GM12878 (cell line): ENCODE measurements around the gene RBL2. TPM values are rescaled to one million over a fixed set of nuclear protein-coding genes. Genes with fewer than 3 reads are reported as not detected.

ENCODE experiments used
- ATAC-seq: fragments of 200-7000 bp; cut with Tn5 transposase; 3 replicates; pipeline ENCODE4 v1.9.1; 2020; ENCODE audit warnings: mild to moderate bottlenecking, moderate library complexity
- BruUV-seq: library from RNA; stranded (reverse); fragments of 400-500 nt; replicated peaks from 2 replicates; lab custom pipeline; 2021; lab: Mats Ljungman, UMichigan
- CTCF ChIA-PET: fragments of 300-600 bp; sonication (Branson Sonifier 250); formaldehyde crosslinking; extraction: SDS; loops from one replicate; lab custom pipeline; 2021; ENCODE audit warnings: inconsistent platforms; lab: Yijun Ruan, JAX
- POLR2A ChIA-PET: fragments of 350-600 bp; formaldehyde crosslinking; extraction: SDS; loops from one replicate; lab custom pipeline; 2021; ENCODE audit warnings: inconsistent platforms; lab: Charles Lee
- RAD21 ChIA-PET: fragments of 300-600 bp; sonication (Branson Sonifier 250); formaldehyde crosslinking; loops from one replicate; lab custom pipeline; 2023; ENCODE audit warnings: antibody characterized with exemption; ENCODE audit not compliant: unreplicated experiment; lab: Charles Lee
- SMC1A ChIA-PET: fragments of 300-600 bp; sonication (Branson Sonifier 250); formaldehyde crosslinking; loops from one replicate; lab custom pipeline; 2023; ENCODE audit not compliant: unreplicated experiment, uncharacterized antibody; lab: Charles Lee
- DNase-seq: peaks from one replicate; pipeline ENCODE4 v3.0.0-alpha.2; 2011; ENCODE audit warnings: low read depth, low spot score
- FAIRE-seq: peaks from 3 replicates; lab custom pipeline; 2011; peaks lifted over from hg19 to GRCh38; lab: Jason Lieb, UNC
- H2AFZ ChIP-seq: 2 replicates; pipeline ENCODE4 v1.6.0; 2011; ENCODE audit warnings: low read depth, low read length, control low read depth; ENCODE audit not compliant: control insufficient read depth
- H3K27ac ChIP-seq: 2 replicates; pipeline ENCODE4 v1.5.1; 2011; ENCODE audit warnings: control low read depth; ENCODE audit not compliant: control insufficient read depth, insufficient read depth
- H3K27me3 ChIP-seq, 2 experiments: replicated peaks in 1 of 2; 2 replicates each; pipeline versions ENCODE4 v1.6.0 to v1.6.1; 2011; ENCODE audit warnings: low read length in 1 of 2; ENCODE audit not compliant: control insufficient read depth in 2 of 2, insufficient read depth in 2 of 2
- H3K36me3 ChIP-seq, 2 experiments: 2 replicates each; pipeline ENCODE4 v1.5.1; 2011; ENCODE audit warnings: low read length in 1 of 2; ENCODE audit not compliant: control insufficient read depth in 2 of 2, insufficient read depth in 2 of 2
- H3K4me1 ChIP-seq: 2 replicates; pipeline ENCODE4 v1.6.1; 2011; ENCODE audit warnings: mild to moderate bottlenecking, low read length, moderate library complexity, mixed read lengths; ENCODE audit not compliant: control insufficient read depth, insufficient read depth
- H3K4me2 ChIP-seq: 2 replicates; pipeline ENCODE4 v1.6.0; 2011; ENCODE audit warnings: control low read depth; ENCODE audit not compliant: control insufficient read depth, insufficient read depth
- H3K4me3 ChIP-seq: fragments of 200-600 bp; sonication (generic); 2 replicates; pipeline ENCODE4 v1.5.1; 2016
- H3K79me2 ChIP-seq: 2 replicates; pipeline ENCODE4 v1.6.0; 2011; ENCODE audit warnings: low read length; ENCODE audit not compliant: control insufficient read depth, insufficient read depth
- H3K9ac ChIP-seq: 2 replicates; pipeline ENCODE4 v1.8.0; 2011; ENCODE audit warnings: low read length, control low read depth, mixed read lengths; ENCODE audit not compliant: control insufficient read depth, insufficient read depth
- H3K9me3 ChIP-seq: replicated peaks from 3 replicates; pipeline ENCODE4 v1.5.1; 2011; ENCODE audit warnings: mild to moderate bottlenecking, low read length; ENCODE audit not compliant: control insufficient read depth, insufficient read depth
- H4K20me1 ChIP-seq: 2 replicates; pipeline ENCODE4 v1.6.0; 2011; ENCODE audit not compliant: control insufficient read depth, insufficient read depth
- BACH1 ChIP-seq: fragments of 450-650 bp; IDR thresholded peaks from 2 replicates; pipeline ENCODE4 v1.6.1; 2017; ENCODE audit warnings: mild to moderate bottlenecking, borderline replicate concordance
- BHLHE40 ChIP-seq, 2 experiments: fragments of 450-650 bp in 1 of 2; IDR thresholded peaks; 2 replicates each; pipeline ENCODE4 v1.6.1; 2011 to 2017; ENCODE audit warnings: low read depth in 2 of 2, borderline replicate concordance in 1 of 2, improper control_type of control experiment in 1 of 2, low read length in 1 of 2, mild to moderate bottlenecking in 1 of 2
- EGR1 ChIP-seq, 2 experiments: IDR thresholded peaks; 1 replicate in 1 of 2; 2 replicates in 1 of 2; pipeline ENCODE4 v1.6.1; 2011 to 2012; ENCODE audit warnings: low read depth in 2 of 2, low read length in 2 of 2, borderline replicate concordance in 1 of 2, mild to moderate bottlenecking in 1 of 2, moderate library complexity in 1 of 2
- FOXK2 ChIP-seq: fragments of 450-650 bp; IDR thresholded peaks from 2 replicates; pipeline ENCODE4 v1.6.1; 2017; ENCODE audit warnings: mild to moderate bottlenecking, moderate library complexity
- HCFC1 ChIP-seq: fragments of 150-350 bp; IDR thresholded peaks from 2 replicates; pipeline ENCODE4 v1.6.1; 2014; ENCODE audit warnings: low read length
- LARP7 ChIP-seq: fragments of 450-650 bp; IDR thresholded peaks from 2 replicates; pipeline ENCODE4 v1.6.1; 2017; ENCODE audit warnings: mild to moderate bottlenecking
- MYB ChIP-seq: fragments of 150-350 bp; IDR thresholded peaks from 2 replicates; pipeline ENCODE4 v1.6.1; 2014; ENCODE audit warnings: mild to moderate bottlenecking, low read depth, low read length, borderline replicate concordance
- NBN ChIP-seq: fragments of 450-650 bp; IDR thresholded peaks from 2 replicates; pipeline ENCODE4 v1.6.1; 2016
- SMC3 ChIP-seq: IDR thresholded peaks from 2 replicates; pipeline ENCODE4 v1.6.1; 2011; ENCODE audit warnings: low read length, improper control_type of control experiment, borderline replicate concordance
- SREBF2 ChIP-seq: IDR thresholded peaks from 2 replicates; pipeline ENCODE4 v1.6.1; 2012; ENCODE audit warnings: mild to moderate bottlenecking, low read length
- TCF3 ChIP-seq: IDR thresholded peaks from 2 replicates; pipeline ENCODE4 v1.6.1; 2012; ENCODE audit warnings: low read depth, mild to moderate bottlenecking, low read length, borderline replicate concordance; ENCODE audit not compliant: insufficient read depth
- ZZZ3 ChIP-seq: IDR thresholded peaks from 2 replicates; pipeline ENCODE4 v1.6.1; 2011; ENCODE audit warnings: low read depth; ENCODE audit not compliant: control insufficient read depth, insufficient read length
- WGBS: methylation state at CpG from one replicate; pipeline ENCODE4 v1.1.6; 2016; ENCODE audit warnings: low lambda C conversion rate; ENCODE audit not compliant: insufficient replicate concordance, insufficient coverage; ENCODE audit errors: missing lambda C conversion rate; 5-methylcytosine and 5-hydroxymethylcytosine counted together
- in situ Hi-C: fragments of 300-500 bp; cut with MboI; formaldehyde crosslinking; loops from 9 replicates; pipeline ENCODE4 v1.14.3; 2018; ENCODE audit warnings: mixed read lengths
- intact Hi-C: fragments of 100-400 bp; cut with micrococcal nuclease; formaldehyde crosslinking; loops from one replicate; pipeline ENCODE4 v1.14.2; 2022; ENCODE audit not compliant: unreplicated experiment
- polyA plus RNA-seq, 11 experiments: library from polyadenylated mRNA; depleted of rRNA in 4 of 11; unstranded in 6 of 11; stranded (reverse) in 5 of 11; fragments of >200 nt; fragmentation: Nextera tagmentation in 4 of 11; fragmentation: Illumina TruSeq in 1 of 11; extraction: Ambion mirVana in 4 of 11; extraction: Trizol in 1 of 11; gene quantifications; 1 replicate in 1 of 11; 2 replicates in 10 of 11; pipeline versions ENCODE4 v1.2.1 to v1.2.3, GENCODE V29; 2011 to 2016; ENCODE audit warnings: inconsistent platforms in 2 of 11, missing spikeins in 2 of 11, low read depth in 1 of 11
- total RNA-seq, 4 experiments: library from RNA; depleted of rRNA in 3 of 4; stranded (reverse); fragments of >200 nt in 3 of 4; fragmentation: Illumina TruSeq in 1 of 4; extraction: Trizol in 1 of 4; gene quantifications; 2 replicates each; pipeline versions ENCODE4 v1.2.1 to v1.2.3, GENCODE V29; 2013 to 2021
- TF ChIP-seq, protein P1 (sequence below): fragments of 450-650 bp; IDR thresholded peaks from 2 replicates; pipeline ENCODE4 v1.6.1; 2017; ENCODE audit warnings: mild to moderate bottlenecking
- TF ChIP-seq, protein P2 (sequence below): fragments of 450-650 bp; IDR thresholded peaks from 2 replicates; pipeline ENCODE4 v1.6.1; 2017; ENCODE audit warnings: mild to moderate bottlenecking, moderate library complexity
- TF ChIP-seq, protein P3 (sequence below): IDR thresholded peaks from 2 replicates; pipeline ENCODE4 v1.6.1; 2012; ENCODE audit warnings: low read depth, low read length, improper control_type of control experiment

RBL2 gene
- total and polyA plus RNA-seq, 10 of the 15 experiments (the other 5 are each of a cell fraction or from before 2014, with no cell fraction given): 10.0 to 107 (median 39.0) TPM

DNA sequence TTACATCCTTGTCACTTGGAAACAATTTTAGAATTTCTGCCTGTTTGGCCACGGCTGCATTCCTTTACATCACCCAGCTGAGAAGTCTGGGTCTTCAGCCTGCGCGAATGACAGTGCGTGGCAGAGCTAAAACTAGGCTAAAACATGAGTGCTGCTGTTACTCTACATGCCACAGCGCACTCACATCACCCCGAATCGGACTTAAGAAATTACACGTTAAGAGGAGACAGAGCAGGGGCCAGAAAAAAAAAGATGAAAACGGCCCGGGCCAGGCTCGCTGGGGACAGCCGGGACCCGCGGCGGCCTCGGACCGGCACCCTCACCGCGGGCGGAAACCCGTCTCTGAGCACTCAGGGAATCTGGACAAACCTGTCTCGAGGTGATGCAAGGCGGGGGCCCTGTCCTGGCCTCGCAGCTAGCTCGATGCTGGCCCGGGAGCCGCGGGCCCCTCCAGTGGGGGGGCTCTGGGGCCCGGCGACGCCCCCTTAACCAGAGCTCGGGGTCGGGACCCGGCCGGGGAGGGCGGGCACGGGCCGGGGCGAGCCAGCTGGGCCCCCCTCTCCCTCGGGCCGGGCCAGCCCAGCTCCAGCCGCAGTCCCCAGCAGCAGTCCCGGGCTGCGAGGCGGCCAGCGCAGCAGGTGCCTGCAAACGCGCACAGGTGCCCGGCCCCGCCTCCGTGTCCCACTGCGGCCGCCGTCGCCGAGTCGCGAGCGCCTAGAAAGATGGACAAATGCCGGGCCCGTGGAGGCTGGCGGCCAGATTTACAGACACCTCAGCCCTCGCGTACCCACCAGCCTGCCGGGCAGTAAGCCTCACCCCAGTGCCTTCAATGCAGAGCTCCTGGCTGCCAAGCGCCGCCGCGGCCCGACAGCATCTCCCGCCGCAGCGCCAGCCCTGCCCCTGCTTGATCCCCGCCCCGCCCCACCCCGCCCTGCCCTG is 68.3 kb downstream of the RBL2 start, which contains the start of gene AKTIP:
Gene AKTIP, minus strand, starts transcription at position 879 of the 939 bp plus-strand sequence. CDS start 2,950 bp downstream, outside the sequence.
- peak within 1 kb of the TSS; percentile 87 for H3K27ac ChIP-seq
- H3K4me3 ChIP-seq: peak within 1 kb of the TSS; percentile 94
- H3K36me3 ChIP-seq: no peaks in the 10 kb centered on the region
- ChIA-PET CTCF (interaction anchor here (1.0 to 1.6 kb wide), 4 partner anchors 10 to 219 kb away, joined by 3 to 4 read pairs (median 3); no protein-coding TSS in a partner anchor), SMC1A (interaction anchor here (1.0 to 1.1 kb wide), 2 partner anchors 45 to 69 kb away, joined by 3 to 4 read pairs; partner anchors contain the start of gene RBL2), RAD21 (interaction anchor here (1.0 to 3.0 kb wide), 7 partner anchors 16 to 295 kb away, joined by 3 to 20 read pairs (median 5); partner anchors contain the start of genes FTO, RBL2 and RPGRIP1L), POLR2A (interaction anchor here (0.7 to 2.2 kb wide), 7 partner anchors 13 to 441 kb away, joined by 3 to 13 read pairs (median 6); partner anchors contain the start of gene RBL2)
- intact Hi-C loops (loop anchor here (5.0 to 10.0 kb wide), 4 partner anchors 45 to 440 kb away; no protein-coding TSS in a partner anchor), in situ Hi-C loops (no loop called here)
- FAIRE-seq (no peak), ATAC-seq (peak; percentile 57), DNase-seq (no peak)
- no peaks in the 10 kb centered on the region for H3K9me3 ChIP-seq
- peak within 1 kb of the TSS; percentile 84 for H2AFZ ChIP-seq
- 7% methylated on average over 45 of the region's 76 CpGs for WGBS
- no peaks in the 10 kb centered on the region for H4K20me1 ChIP-seq
- H3K4me1 ChIP-seq: peaks cover 12% of the 10 kb centered on the region
- no TSS peak for BruUV-seq
- no peaks in the 10 kb centered on the region for H3K27me3 ChIP-seq
- H3K79me2 ChIP-seq: peaks cover 7% of the 10 kb centered on the region
- peak within 1 kb of the TSS; percentile 92 for H3K4me2 ChIP-seq
- H3K9ac ChIP-seq: peak within 1 kb of the TSS; percentile 75
- TF ChIP-seq BACH1 (peak; percentile 45; the same call in 1 of the 2 replicates), NBN (no peak), MYB (no peak), LARP7 (peak; percentile 87; the same call in 1 of the 2 replicates), BHLHE40 (IDR thresholded peaks at IDR 0.05; ENCODE audit: borderline replicate concordance in 1 of 2, low read depth in 2 of 2, low read length in 1 of 2) (peak in 1 of 2 experiments; percentile 79; a peak in 2 of 4 replicates), EGR1 (IDR thresholded peaks at IDR 0.05; ENCODE audit: borderline replicate concordance in 1 of 2, low read depth in 2 of 2, low read length in 2 of 2) (no peak), FOXK2 (no peak), ZZZ3 (no peak), SREBF2 (no peak), HCFC1 (no peak), TCF3 (peak; percentile 80; the same call in 1 of the 2 replicates), SMC3 (no peak)
- TF ChIP-seq, protein P1, sequence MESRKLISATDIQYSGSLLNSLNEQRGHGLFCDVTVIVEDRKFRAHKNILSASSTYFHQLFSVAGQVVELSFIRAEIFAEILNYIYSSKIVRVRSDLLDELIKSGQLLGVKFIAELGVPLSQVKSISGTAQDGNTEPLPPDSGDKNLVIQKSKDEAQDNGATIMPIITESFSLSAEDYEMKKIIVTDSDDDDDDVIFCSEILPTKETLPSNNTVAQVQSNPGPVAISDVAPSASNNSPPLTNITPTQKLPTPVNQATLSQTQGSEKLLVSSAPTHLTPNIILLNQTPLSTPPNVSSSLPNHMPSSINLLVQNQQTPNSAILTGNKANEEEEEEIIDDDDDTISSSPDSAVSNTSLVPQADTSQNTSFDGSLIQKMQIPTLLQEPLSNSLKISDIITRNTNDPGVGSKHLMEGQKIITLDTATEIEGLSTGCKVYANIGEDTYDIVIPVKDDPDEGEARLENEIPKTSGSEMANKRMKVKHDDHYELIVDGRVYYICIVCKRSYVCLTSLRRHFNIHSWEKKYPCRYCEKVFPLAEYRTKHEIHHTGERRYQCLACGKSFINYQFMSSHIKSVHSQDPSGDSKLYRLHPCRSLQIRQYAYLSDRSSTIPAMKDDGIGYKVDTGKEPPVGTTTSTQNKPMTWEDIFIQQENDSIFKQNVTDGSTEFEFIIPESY: no peak
- TF ChIP-seq, protein P2, sequence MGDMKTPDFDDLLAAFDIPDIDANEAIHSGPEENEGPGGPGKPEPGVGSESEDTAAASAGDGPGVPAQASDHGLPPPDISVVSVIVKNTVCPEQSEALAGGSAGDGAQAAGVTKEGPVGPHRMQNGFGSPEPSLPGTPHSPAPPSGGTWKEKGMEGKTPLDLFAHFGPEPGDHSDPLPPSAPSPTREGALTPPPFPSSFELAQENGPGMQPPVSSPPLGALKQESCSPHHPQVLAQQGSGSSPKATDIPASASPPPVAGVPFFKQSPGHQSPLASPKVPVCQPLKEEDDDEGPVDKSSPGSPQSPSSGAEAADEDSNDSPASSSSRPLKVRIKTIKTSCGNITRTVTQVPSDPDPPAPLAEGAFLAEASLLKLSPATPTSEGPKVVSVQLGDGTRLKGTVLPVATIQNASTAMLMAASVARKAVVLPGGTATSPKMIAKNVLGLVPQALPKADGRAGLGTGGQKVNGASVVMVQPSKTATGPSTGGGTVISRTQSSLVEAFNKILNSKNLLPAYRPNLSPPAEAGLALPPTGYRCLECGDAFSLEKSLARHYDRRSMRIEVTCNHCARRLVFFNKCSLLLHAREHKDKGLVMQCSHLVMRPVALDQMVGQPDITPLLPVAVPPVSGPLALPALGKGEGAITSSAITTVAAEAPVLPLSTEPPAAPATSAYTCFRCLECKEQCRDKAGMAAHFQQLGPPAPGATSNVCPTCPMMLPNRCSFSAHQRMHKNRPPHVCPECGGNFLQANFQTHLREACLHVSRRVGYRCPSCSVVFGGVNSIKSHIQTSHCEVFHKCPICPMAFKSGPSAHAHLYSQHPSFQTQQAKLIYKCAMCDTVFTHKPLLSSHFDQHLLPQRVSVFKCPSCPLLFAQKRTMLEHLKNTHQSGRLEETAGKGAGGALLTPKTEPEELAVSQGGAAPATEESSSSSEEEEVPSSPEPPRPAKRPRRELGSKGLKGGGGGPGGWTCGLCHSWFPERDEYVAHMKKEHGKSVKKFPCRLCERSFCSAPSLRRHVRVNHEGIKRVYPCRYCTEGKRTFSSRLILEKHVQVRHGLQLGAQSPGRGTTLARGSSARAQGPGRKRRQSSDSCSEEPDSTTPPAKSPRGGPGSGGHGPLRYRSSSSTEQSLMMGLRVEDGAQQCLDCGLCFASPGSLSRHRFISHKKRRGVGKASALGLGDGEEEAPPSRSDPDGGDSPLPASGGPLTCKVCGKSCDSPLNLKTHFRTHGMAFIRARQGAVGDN: 0 out of 2 replicates have a peak, but pooled peaks have one; percentile 28
- TF ChIP-seq, protein P3, sequence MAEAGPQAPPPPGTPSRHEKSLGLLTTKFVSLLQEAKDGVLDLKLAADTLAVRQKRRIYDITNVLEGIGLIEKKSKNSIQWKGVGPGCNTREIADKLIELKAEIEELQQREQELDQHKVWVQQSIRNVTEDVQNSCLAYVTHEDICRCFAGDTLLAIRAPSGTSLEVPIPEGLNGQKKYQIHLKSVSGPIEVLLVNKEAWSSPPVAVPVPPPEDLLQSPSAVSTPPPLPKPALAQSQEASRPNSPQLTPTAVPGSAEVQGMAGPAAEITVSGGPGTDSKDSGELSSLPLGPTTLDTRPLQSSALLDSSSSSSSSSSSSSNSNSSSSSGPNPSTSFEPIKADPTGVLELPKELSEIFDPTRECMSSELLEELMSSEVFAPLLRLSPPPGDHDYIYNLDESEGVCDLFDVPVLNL: no peak
